ENCODE measurements around the gene SLC6A3. TPM values are rescaled to one million over a fixed set of nuclear protein-coding genes. Genes with fewer than 3 reads are reported as not detected.
"Not testable (repeated sequence)": the region's sequence is repeated elsewhere in the genome, so short reads cannot be mapped to it uniquely, and the experiment has no call there.

SLC6A3 gene
- total and polyA plus RNA-seq, 4 donors: 0.30 to 1.1 (median 0.90) TPM

GRCh38 chr5:1476967-1477310 lies 31.7 kb upstream of the SLC6A3 start:
- Histone ChIP-seq H3K27ac (ENCODE audit: low read depth in 1 of 2, low read length in 1 of 2) (no peak overlapping the region), H3K36me3 (ENCODE audit: control insufficient read depth in 4 of 4, insufficient read depth in 4 of 4, low read length in 4 of 4) (peaks cover 0 to 56% (median 29%) of the 10 kb centered on the region in 4 donors), H3K9ac (ENCODE audit: insufficient read depth in 1 of 2, low read length in 2 of 2) (no peak overlapping the region), H3K4me3 (no peak overlapping the region), H3K27me3 (ENCODE audit: control insufficient read depth in 3 of 3, insufficient read depth in 3 of 3, low read length in 2 of 3) (no peaks in the 10 kb centered on the region), H3K4me1 (ENCODE audit: control insufficient read depth in 5 of 5, insufficient read depth in 5 of 5, low read length in 5 of 5) (peaks cover 0 to 3% (median 0%) of the 10 kb centered on the region in 5 donors), H3K9me3 (ENCODE audit: control insufficient read depth in 4 of 4, insufficient read depth in 3 of 4, low read length in 3 of 4) (no peaks in the 10 kb centered on the region)
- no peak for TF ChIP-seq CTCF (IDR thresholded peaks at IDR 0.05; ENCODE audit: control extremely low read depth, extremely low read depth)
- DNase-seq: no peak
- no peak for ATAC-seq (ENCODE audit: insufficient read depth, low FRiP score)
- WGBS, 2 donors: 84 to 90% methylated on average over 11 of the region's 11 CpGs

GRCh38 chr5:1476181-1476966 lies 31.1 kb upstream of the SLC6A3 start:
- Histone ChIP-seq H3K4me3 (no peak overlapping the region), H3K9me3 (ENCODE audit: control insufficient read depth in 4 of 4, insufficient read depth in 3 of 4, low read length in 3 of 4) (no peaks in the 10 kb centered on the region), H3K27ac (ENCODE audit: low read depth in 1 of 2, low read length in 1 of 2) (no peak overlapping the region), H3K36me3 (ENCODE audit: control insufficient read depth in 4 of 4, insufficient read depth in 4 of 4, low read length in 4 of 4) (peaks cover 0 to 56% (median 29%) of the 10 kb centered on the region in 4 donors), H3K9ac (ENCODE audit: insufficient read depth in 1 of 2, low read length in 2 of 2) (no peak overlapping the region), H3K4me1 (ENCODE audit: control insufficient read depth in 5 of 5, insufficient read depth in 5 of 5, low read length in 5 of 5) (peaks cover 0 to 3% (median 0%) of the 10 kb centered on the region in 5 donors), H3K27me3 (ENCODE audit: control insufficient read depth in 3 of 3, insufficient read depth in 3 of 3, low read length in 2 of 3) (no peaks in the 10 kb centered on the region)
- ATAC-seq (ENCODE audit: insufficient read depth, low FRiP score) (no peak), DNase-seq (no peak)
- 85 to 91% methylated on average over 28 of the region's 28 CpGs for WGBS, 2 donors
- TF ChIP-seq CTCF (IDR thresholded peaks at IDR 0.05; ENCODE audit: control extremely low read depth, extremely low read depth): no peak

- not testable (repeated sequence) for DNase-seq; ATAC-seq (ENCODE audit: insufficient read depth, low FRiP score); H3K27ac ChIP-seq (ENCODE audit: low read depth in 1 of 2, low read length in 1 of 2)
These were observed 30.3 kb upstream of the SLC6A3 start for GRCh38 chr5:1475544-1475900.

GRCh38 chr5:1474866-1475543 lies 29.8 kb upstream of the SLC6A3 start:
- no peak overlapping the region for H3K4me3 ChIP-seq
- WGBS, 2 donors: 65 to 87% methylated on average over 24 of the region's 24 CpGs
- TF ChIP-seq CTCF (IDR thresholded peaks at IDR 0.05; ENCODE audit: control extremely low read depth, extremely low read depth): no peak
- no peak overlapping the region for H3K9ac ChIP-seq (ENCODE audit: insufficient read depth in 1 of 2, low read length in 2 of 2)
- H3K36me3 ChIP-seq (ENCODE audit: control insufficient read depth in 4 of 4, insufficient read depth in 4 of 4, low read length in 4 of 4): peaks cover 0 to 66% (median 30%) of the 10 kb centered on the region in 4 donors
- H3K27ac ChIP-seq (ENCODE audit: low read depth in 1 of 2, low read length in 1 of 2): no peak overlapping the region
- ATAC-seq (ENCODE audit: insufficient read depth, low FRiP score) (no peak), DNase-seq (no peak)
- H3K9me3 ChIP-seq (ENCODE audit: control insufficient read depth in 4 of 4, insufficient read depth in 3 of 4, low read length in 3 of 4): no peaks in the 10 kb centered on the region
- H3K27me3 ChIP-seq (ENCODE audit: control insufficient read depth in 3 of 3, insufficient read depth in 3 of 3, low read length in 2 of 3): no peaks in the 10 kb centered on the region
- peaks cover 0 to 3% (median 0%) of the 10 kb centered on the region in 5 donors for H3K4me1 ChIP-seq (ENCODE audit: control insufficient read depth in 5 of 5, insufficient read depth in 5 of 5, low read length in 5 of 5)

More at GRCh38 chr5:1475544-1475900, 30.3 kb upstream of the SLC6A3 start:
- 86 to 93% methylated on average over 17 of the region's 17 CpGs for WGBS, 2 donors
- not testable (repeated sequence) for H3K9ac ChIP-seq (ENCODE audit: insufficient read depth in 1 of 2, low read length in 2 of 2); H3K4me1 ChIP-seq (ENCODE audit: control insufficient read depth in 5 of 5, insufficient read depth in 5 of 5, low read length in 5 of 5); H3K27me3 ChIP-seq (ENCODE audit: control insufficient read depth in 3 of 3, insufficient read depth in 3 of 3, low read length in 2 of 3); H3K4me3 ChIP-seq; H3K9me3 ChIP-seq (ENCODE audit: control insufficient read depth in 4 of 4, insufficient read depth in 3 of 4, low read length in 3 of 4)
- H3K36me3 ChIP-seq (ENCODE audit: control insufficient read depth in 4 of 4, insufficient read depth in 4 of 4, low read length in 4 of 4): peaks cover 0 to 62% (median 29%) of the 10 kb centered on the region in 4 donors

Measured in lung (tissue), 12 donors.